K562 (cell line): ENCODE data around the gene PCDHB4. TPM values are rescaled to one million over a fixed set of nuclear protein-coding genes. Genes with fewer than 3 reads are reported as not detected.
"Not testable (repeated sequence)": the region's sequence is repeated elsewhere in the genome, so short reads cannot be mapped to it uniquely, and the experiment has no call there.

Experiments
- ATAC-seq: fragments of 200-7000 bp; cut with Tn5 transposase; 3 replicates; pipeline ENCODE4 v1.9.1; 2020; ENCODE audit warnings: moderate library complexity
- BruUV-seq: library from RNA; stranded (reverse); fragments of 400-500 nt; replicated peaks from 2 replicates; lab custom pipeline; 2021; lab: Mats Ljungman, UMichigan
- CTCF ChIA-PET: fragments of 300-600 bp; formaldehyde crosslinking; extraction: SDS; loops from one replicate; lab custom pipeline; 2021; ENCODE audit warnings: low intra/inter-chr PET ratio; lab: Yijun Ruan, JAX
- POLR2A ChIA-PET: fragments of 300-600, 350-650 bp; sonication (Branson Sonifier 250); formaldehyde crosslinking; extraction: SDS; loops from one replicate; lab custom pipeline; 2021; ENCODE audit warnings: antibody characterized with exemption, inconsistent platforms; lab: Yijun Ruan, JAX
- DNase-seq, 4 experiments: peaks; one replicate each; pipeline versions ENCODE4 v3.0.0 to v3.0.0-alpha.2; 2011 to 2018; ENCODE audit warnings: low spot score in 3 of 4, mixed read lengths in 3 of 4; ENCODE audit errors: extremely low read depth in 1 of 4
- FAIRE-seq: peaks from 2 replicates; lab custom pipeline; 2011; peaks lifted over from hg19 to GRCh38; lab: Jason Lieb, UNC
- H2AFZ ChIP-seq: 2 replicates; pipeline ENCODE4 v1.6.0; 2011; ENCODE audit warnings: low read depth, low read length, control low read depth, inconsistent platforms
- H3K27ac ChIP-seq: fragments of 200-600 bp; 3 replicates; pipeline ENCODE4 v1.8.0; 2011; ENCODE audit warnings: low read depth, mild to moderate bottlenecking, control low read depth, inconsistent platforms, low read length, moderate library complexity, mixed read lengths; ENCODE audit errors: extremely low read depth
- H3K27me3 ChIP-seq, 2 experiments: fragments of 300-600 bp in 1 of 2; 2 replicates in 1 of 2; 3 replicates in 1 of 2; pipeline versions ENCODE4 v1.6.0 to v1.8.0; 2011; ENCODE audit warnings: inconsistent platforms in 2 of 2, low read length in 2 of 2, mild to moderate bottlenecking in 1 of 2, mixed read lengths in 1 of 2, moderate library complexity in 1 of 2; ENCODE audit not compliant: control insufficient read depth in 2 of 2, insufficient read depth in 2 of 2
- H3K36me3 ChIP-seq: fragments of 300-600 bp; 3 replicates; pipeline ENCODE4 v1.8.0; 2011; ENCODE audit warnings: mild to moderate bottlenecking, low read length, inconsistent platforms; ENCODE audit not compliant: control insufficient read depth, insufficient read depth
- H3K4me1 ChIP-seq, 2 experiments: fragments of 200-600 bp in 1 of 2; replicated peaks in 1 of 2; 2 replicates in 1 of 2; 3 replicates in 1 of 2; pipeline versions ENCODE4 v1.5.1 to v1.8.0; 2011; ENCODE audit warnings: inconsistent platforms in 2 of 2, low read length in 2 of 2, mild to moderate bottlenecking in 1 of 2, mixed read lengths in 1 of 2, moderate library complexity in 1 of 2; ENCODE audit not compliant: control insufficient read depth in 2 of 2, insufficient read depth in 2 of 2
- H3K4me2 ChIP-seq: 2 replicates; pipeline ENCODE4 v1.6.1; 2011; ENCODE audit warnings: low read length, control low read depth, inconsistent platforms, mixed read lengths; ENCODE audit not compliant: insufficient read depth
- H3K4me3 ChIP-seq: fragments of 200-600 bp; sonication (generic), shearing (Covaris generic); 2 replicates; pipeline ENCODE4 v1.5.1; 2016; ENCODE audit warnings: control low read depth, inconsistent platforms
- H3K79me2 ChIP-seq: fragments of 200-600 bp; 3 replicates; pipeline ENCODE4 v1.8.0; 2011; ENCODE audit warnings: low read length, inconsistent platforms; ENCODE audit not compliant: control insufficient read depth, insufficient read depth
- H3K9ac ChIP-seq, 2 experiments: 2 replicates each; pipeline versions ENCODE4 v1.6.0 to v1.6.1; 2011; ENCODE audit warnings: low read depth in 2 of 2, low read length in 2 of 2, control low read depth in 1 of 2, inconsistent platforms in 1 of 2, mild to moderate bottlenecking in 1 of 2, mixed read lengths in 1 of 2; ENCODE audit not compliant: insufficient read depth in 1 of 2
- H3K9me1 ChIP-seq: one replicate; pipeline ENCODE4 v1.6.0; 2011; ENCODE audit warnings: inconsistent platforms, mild to moderate bottlenecking, low read length, moderate library complexity; ENCODE audit not compliant: control insufficient read depth, insufficient read depth
- H3K9me3 ChIP-seq: replicated peaks from 2 replicates; pipeline ENCODE4 v1.5.1; 2011; ENCODE audit warnings: low read depth, low read length, inconsistent platforms; ENCODE audit not compliant: control insufficient read depth, insufficient read depth
- H4K20me1 ChIP-seq: replicated peaks from 2 replicates; pipeline ENCODE4 v1.6.1; 2011; ENCODE audit warnings: low read length, inconsistent platforms, mixed read lengths; ENCODE audit not compliant: control insufficient read depth, insufficient read depth
- PHF8 ChIP-seq: fragments of 200-600 bp; sonication (generic); IDR thresholded peaks from 2 replicates; pipeline ENCODE4 v1.6.1; 2012; ENCODE audit warnings: mixed run types, mild to moderate bottlenecking, inconsistent platforms, low read length, moderate library complexity, borderline replicate concordance
- WGBS: fragments of 100-300 bp; shearing (Covaris generic); methylation state at CpG from one replicate; pipeline ENCODE4 v1.1.6; 2016; ENCODE audit warnings: low coverage, mixed read lengths; ENCODE audit not compliant: insufficient coverage; ENCODE audit errors: missing lambda C conversion rate; 5-methylcytosine and 5-hydroxymethylcytosine counted together
- in situ Hi-C: fragments of 300-500 bp; cut with MboI; formaldehyde crosslinking; loops from 4 replicates; pipeline ENCODE4 v1.15.0; 2018; ENCODE audit warnings: inconsistent platforms, mixed read lengths
- intact Hi-C: fragments of 100-400 bp; cut with micrococcal nuclease; formaldehyde crosslinking; loops from 2 replicates; pipeline ENCODE4 v1.14.2; 2022
- polyA plus RNA-seq, 8 experiments: library from polyadenylated mRNA; depleted of rRNA in 4 of 8; stranded (reverse) in 5 of 8; unstranded in 3 of 8; fragments of >200 nt; fragmentation: Nextera tagmentation in 2 of 8; fragmentation: Illumina TruSeq in 1 of 8; extraction: Ambion mirVana in 2 of 8; extraction: Trizol in 1 of 8; gene quantifications; 2 replicates each; pipeline versions ENCODE4 v1.2.1 to v1.2.3, GENCODE V29; 2011 to 2014; ENCODE audit warnings: inconsistent platforms in 1 of 8, missing spikeins in 1 of 8
- total RNA-seq, 7 experiments: library from RNA; depleted of rRNA in 6 of 7; stranded (reverse); fragments of >200 nt in 6 of 7; fragmentation: Illumina TruSeq in 2 of 7; extraction: Trizol in 2 of 7; gene quantifications; 2 replicates each; pipeline versions ENCODE4 v1.2.1 to v1.2.3, GENCODE V29; 2011 to 2021; ENCODE audit warnings: low replicate concordance in 1 of 7
- TF ChIP-seq, protein P1 (sequence below): fragments of 450-650 bp; IDR thresholded peaks from 2 replicates; pipeline ENCODE4 v1.6.1; 2016; ENCODE audit warnings: mild to moderate bottlenecking, moderate library complexity

Gene PCDHB4
- total and polyA plus RNA-seq, 9 of the 15 experiments (the other 6 are each of a cell fraction or from before 2014, with no cell fraction given), result not detected

DNA sequence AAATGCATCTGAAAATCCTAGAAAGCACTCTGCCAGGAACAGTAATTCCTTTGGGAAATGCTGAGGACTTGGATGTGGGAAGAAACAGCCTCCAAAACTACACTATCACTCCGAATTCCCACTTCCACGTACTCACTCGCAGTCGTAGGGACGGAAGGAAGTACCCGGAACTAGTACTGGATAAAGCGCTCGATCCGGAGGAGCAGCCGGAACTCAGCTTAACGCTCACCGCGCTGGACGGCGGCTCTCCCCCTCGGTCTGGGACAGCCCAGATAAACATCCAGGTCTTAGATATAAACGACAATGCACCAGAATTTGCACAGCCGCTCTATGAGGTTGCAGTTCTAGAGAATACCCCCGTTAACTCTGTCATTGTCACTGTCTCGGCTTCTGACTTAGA lies 20.6 kb upstream of the PCDHB4 start (continued):
- TF ChIP-seq, protein P1, sequence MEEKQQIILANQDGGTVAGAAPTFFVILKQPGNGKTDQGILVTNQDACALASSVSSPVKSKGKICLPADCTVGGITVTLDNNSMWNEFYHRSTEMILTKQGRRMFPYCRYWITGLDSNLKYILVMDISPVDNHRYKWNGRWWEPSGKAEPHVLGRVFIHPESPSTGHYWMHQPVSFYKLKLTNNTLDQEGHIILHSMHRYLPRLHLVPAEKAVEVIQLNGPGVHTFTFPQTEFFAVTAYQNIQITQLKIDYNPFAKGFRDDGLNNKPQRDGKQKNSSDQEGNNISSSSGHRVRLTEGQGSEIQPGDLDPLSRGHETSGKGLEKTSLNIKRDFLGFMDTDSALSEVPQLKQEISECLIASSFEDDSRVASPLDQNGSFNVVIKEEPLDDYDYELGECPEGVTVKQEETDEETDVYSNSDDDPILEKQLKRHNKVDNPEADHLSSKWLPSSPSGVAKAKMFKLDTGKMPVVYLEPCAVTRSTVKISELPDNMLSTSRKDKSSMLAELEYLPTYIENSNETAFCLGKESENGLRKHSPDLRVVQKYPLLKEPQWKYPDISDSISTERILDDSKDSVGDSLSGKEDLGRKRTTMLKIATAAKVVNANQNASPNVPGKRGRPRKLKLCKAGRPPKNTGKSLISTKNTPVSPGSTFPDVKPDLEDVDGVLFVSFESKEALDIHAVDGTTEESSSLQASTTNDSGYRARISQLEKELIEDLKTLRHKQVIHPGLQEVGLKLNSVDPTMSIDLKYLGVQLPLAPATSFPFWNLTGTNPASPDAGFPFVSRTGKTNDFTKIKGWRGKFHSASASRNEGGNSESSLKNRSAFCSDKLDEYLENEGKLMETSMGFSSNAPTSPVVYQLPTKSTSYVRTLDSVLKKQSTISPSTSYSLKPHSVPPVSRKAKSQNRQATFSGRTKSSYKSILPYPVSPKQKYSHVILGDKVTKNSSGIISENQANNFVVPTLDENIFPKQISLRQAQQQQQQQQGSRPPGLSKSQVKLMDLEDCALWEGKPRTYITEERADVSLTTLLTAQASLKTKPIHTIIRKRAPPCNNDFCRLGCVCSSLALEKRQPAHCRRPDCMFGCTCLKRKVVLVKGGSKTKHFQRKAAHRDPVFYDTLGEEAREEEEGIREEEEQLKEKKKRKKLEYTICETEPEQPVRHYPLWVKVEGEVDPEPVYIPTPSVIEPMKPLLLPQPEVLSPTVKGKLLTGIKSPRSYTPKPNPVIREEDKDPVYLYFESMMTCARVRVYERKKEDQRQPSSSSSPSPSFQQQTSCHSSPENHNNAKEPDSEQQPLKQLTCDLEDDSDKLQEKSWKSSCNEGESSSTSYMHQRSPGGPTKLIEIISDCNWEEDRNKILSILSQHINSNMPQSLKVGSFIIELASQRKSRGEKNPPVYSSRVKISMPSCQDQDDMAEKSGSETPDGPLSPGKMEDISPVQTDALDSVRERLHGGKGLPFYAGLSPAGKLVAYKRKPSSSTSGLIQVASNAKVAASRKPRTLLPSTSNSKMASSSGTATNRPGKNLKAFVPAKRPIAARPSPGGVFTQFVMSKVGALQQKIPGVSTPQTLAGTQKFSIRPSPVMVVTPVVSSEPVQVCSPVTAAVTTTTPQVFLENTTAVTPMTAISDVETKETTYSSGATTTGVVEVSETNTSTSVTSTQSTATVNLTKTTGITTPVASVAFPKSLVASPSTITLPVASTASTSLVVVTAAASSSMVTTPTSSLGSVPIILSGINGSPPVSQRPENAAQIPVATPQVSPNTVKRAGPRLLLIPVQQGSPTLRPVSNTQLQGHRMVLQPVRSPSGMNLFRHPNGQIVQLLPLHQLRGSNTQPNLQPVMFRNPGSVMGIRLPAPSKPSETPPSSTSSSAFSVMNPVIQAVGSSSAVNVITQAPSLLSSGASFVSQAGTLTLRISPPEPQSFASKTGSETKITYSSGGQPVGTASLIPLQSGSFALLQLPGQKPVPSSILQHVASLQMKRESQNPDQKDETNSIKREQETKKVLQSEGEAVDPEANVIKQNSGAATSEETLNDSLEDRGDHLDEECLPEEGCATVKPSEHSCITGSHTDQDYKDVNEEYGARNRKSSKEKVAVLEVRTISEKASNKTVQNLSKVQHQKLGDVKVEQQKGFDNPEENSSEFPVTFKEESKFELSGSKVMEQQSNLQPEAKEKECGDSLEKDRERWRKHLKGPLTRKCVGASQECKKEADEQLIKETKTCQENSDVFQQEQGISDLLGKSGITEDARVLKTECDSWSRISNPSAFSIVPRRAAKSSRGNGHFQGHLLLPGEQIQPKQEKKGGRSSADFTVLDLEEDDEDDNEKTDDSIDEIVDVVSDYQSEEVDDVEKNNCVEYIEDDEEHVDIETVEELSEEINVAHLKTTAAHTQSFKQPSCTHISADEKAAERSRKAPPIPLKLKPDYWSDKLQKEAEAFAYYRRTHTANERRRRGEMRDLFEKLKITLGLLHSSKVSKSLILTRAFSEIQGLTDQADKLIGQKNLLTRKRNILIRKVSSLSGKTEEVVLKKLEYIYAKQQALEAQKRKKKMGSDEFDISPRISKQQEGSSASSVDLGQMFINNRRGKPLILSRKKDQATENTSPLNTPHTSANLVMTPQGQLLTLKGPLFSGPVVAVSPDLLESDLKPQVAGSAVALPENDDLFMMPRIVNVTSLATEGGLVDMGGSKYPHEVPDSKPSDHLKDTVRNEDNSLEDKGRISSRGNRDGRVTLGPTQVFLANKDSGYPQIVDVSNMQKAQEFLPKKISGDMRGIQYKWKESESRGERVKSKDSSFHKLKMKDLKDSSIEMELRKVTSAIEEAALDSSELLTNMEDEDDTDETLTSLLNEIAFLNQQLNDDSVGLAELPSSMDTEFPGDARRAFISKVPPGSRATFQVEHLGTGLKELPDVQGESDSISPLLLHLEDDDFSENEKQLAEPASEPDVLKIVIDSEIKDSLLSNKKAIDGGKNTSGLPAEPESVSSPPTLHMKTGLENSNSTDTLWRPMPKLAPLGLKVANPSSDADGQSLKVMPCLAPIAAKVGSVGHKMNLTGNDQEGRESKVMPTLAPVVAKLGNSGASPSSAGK, result no peak
- no peak for TF ChIP-seq PHF8

DNA sequence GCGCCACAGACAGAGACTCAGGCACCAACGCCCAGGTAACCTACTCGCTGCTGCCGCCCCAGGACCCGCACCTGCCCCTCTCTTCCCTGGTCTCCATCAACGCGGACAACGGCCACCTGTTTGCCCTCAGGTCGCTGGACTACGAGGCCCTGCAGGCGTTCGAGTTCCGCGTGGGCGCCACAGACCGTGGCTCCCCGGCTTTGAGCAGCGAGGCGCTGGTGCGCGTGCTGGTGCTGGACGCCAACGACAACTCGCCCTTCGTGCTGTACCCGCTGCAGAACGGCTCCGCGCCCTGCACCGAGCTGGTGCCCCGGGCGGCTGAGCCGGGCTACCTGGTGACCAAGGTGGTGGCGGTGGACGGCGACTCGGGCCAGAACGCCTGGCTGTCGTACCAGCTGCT lies 19.5 kb upstream of the PCDHB4 start:
- H3K36me3 ChIP-seq, H3K9me3 ChIP-seq, H3K9ac ChIP-seq, H3K4me3 ChIP-seq, H3K9me1 ChIP-seq, H3K27me3 ChIP-seq, FAIRE-seq, H3K4me2 ChIP-seq, BruUV-seq, in situ Hi-C loops, H3K27ac ChIP-seq, DNase-seq, POLR2A ChIA-PET, H4K20me1 ChIP-seq, CTCF ChIA-PET, H3K4me1 ChIP-seq, H2AFZ ChIP-seq, intact Hi-C loops, H3K79me2 ChIP-seq, ATAC-seq: not testable (repeated sequence)
- WGBS, result 2% methylated on average over 11 of the region's 39 CpGs

DNA sequence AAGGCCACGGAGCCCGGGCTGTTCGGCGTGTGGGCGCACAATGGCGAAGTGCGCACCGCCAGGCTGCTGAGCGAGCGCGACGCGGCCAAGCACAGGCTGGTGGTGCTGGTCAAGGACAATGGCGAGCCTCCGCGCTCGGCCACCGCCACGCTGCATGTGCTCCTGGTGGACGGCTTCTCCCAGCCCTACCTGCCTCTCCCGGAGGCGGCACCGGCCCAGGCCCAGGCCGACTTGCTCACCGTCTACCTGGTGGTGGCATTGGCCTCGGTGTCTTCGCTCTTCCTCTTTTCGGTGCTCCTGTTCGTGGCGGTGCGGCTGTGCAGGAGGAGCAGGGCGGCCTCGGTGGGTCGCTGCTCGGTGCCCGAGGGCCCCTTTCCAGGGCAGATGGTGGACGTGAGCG lies 19.1 kb upstream of the PCDHB4 start:
- POLR2A ChIA-PET, H3K4me1 ChIP-seq, ATAC-seq, CTCF ChIA-PET, H3K4me3 ChIP-seq, H3K79me2 ChIP-seq, H3K9me3 ChIP-seq, H3K36me3 ChIP-seq, H2AFZ ChIP-seq, H3K9ac ChIP-seq, BruUV-seq, H4K20me1 ChIP-seq, H3K27me3 ChIP-seq, DNase-seq, in situ Hi-C loops, H3K4me2 ChIP-seq, H3K27ac ChIP-seq, H3K9me1 ChIP-seq, FAIRE-seq, intact Hi-C loops: not testable (repeated sequence)
- WGBS, result 4% methylated on average over 14 of the region's 38 CpGs
